GM21737 (cell line): ENCODE results near the gene DAB1.

Source experiments
- ATAC-seq: cut with Tn5 transposase; IDR thresholded peaks from one replicate; pipeline ENCODE4 v1.9.1; 2021; ENCODE audit warnings: mild to moderate bottlenecking, moderate library complexity; ENCODE audit not compliant: unreplicated experiment

DAB1 gene

GRCh38 chr1:56995414-56996100 lies 428.3 kb downstream of the DAB1 start:
- ATAC-seq, result no peak

- no peak for ATAC-seq
Observed at GRCh38 chr1:56993475-56993874, 430.4 kb downstream of the DAB1 start.

- no peak for ATAC-seq
Observed at GRCh38 chr1:56992318-56993125, 431.3 kb downstream of the DAB1 start.

- ATAC-seq, result no peak
Observed at GRCh38 chr1:56991576-56991975, 432.3 kb downstream of the DAB1 start.

DNA sequence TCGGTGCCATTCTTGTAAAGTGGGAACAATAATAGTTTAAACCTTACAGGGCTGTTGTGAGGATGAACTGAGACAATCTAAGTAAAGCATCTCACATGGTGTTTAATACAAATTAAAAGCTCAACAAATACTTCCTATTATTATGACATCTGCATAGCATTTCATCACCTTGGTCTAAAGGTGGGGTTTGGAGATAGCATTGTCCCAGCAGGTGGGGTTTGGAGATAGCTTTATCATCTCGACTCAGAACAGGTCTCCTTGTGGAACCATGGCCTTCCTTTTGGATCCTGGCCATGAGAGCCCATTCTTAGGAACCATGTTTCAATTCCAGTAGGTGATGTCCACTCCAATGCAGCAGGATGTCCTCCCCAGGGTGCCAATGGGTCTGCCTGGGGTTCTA lies 437.5 kb downstream of the DAB1 start:
- no peak for ATAC-seq

GRCh38 chr1:56985857-56986256 lies 438.0 kb downstream of the DAB1 start:
- no peak for ATAC-seq

GRCh38 chr1:56983484-56983883 lies 440.4 kb downstream of the DAB1 start:
- no peak for ATAC-seq

DNA sequence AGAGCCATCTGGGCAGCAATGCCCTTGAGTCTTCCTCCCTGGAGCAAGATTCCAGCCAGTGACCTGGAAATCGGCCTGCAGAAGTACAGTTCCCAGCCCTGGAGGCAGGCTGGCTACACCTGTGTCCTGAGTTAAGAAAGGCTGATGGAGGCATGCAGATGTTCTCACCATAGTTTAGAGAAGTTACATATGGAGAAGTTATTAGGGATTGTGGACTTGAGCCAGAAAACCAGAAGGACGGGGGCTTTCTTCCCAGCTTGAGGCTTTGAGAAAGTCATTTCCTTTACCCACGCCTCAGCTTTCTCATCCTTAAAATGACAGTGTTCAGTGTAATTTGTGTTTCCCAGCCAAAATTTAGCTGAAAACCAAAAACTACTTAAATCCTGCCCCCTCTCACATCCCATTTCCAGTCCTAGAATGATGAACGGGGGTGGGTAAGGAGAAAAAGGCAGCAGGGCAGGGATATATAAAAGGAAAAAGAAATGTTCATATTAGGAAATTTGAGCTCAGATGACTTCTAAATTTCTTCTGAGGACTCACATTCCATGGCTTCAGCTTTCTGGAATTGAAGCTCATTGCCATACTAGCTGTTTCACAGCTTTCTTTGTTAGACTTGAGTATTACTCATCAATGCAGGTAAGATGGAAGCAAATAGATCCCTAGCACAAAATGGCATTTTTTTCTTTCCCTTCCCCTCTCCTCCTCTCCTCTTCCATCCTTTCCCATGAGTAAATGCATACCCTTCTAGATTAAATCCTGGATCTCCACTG lies 443.7 kb downstream of the DAB1 start:
- no peak for ATAC-seq

GRCh38 chr1:56978819-56979218 lies 445.0 kb downstream of the DAB1 start:
- ATAC-seq, result no peak

GRCh38 chr1:56977910-56978309 lies 445.9 kb downstream of the DAB1 start:
- ATAC-seq, result no peak

- no peak for ATAC-seq
Observed at GRCh38 chr1:56975446-56975845, 448.4 kb downstream of the DAB1 start.

GRCh38 chr1:56973923-56974742 lies 449.7 kb downstream of the DAB1 start:
- no peak for ATAC-seq

DNA sequence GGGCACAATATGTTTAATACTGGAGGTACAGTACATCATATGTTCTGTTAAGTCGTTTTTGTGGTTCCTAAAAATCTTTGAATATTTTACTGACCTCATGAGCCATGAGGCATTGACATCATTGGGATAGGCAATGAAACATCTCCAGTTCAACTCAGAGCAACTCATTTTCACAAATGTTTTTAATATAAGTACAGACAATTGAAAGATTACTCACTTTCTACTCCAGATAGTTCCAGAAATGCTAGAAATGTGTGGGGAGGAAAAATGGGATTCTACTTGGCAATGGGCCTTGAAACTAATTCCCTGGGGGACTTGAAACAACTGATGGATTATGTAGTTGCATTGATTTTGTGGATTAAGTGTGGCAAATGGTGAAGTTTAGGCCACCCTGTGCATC lies 450.9 kb downstream of the DAB1 start:
- no peak for ATAC-seq

DNA sequence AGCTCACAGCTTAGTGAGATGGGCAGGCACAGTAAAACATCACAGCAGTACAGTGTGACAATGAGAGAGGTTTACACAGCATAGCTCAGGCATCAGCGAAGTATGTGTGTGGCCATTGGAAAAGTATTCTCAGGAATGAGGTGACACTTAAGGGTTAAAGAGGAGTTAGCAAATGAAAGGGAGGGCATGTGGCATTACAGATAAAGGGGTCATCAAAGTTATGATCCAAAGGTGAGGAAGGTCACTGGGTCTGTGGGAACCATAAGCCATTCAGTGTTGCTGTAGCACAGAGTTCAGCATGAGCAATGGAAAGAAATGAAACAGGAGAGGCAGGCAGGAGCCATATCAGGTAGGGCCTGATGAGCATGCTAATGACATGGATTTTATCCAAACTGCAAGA lies 453.6 kb downstream of the DAB1 start:
- no peak for ATAC-seq

DNA sequence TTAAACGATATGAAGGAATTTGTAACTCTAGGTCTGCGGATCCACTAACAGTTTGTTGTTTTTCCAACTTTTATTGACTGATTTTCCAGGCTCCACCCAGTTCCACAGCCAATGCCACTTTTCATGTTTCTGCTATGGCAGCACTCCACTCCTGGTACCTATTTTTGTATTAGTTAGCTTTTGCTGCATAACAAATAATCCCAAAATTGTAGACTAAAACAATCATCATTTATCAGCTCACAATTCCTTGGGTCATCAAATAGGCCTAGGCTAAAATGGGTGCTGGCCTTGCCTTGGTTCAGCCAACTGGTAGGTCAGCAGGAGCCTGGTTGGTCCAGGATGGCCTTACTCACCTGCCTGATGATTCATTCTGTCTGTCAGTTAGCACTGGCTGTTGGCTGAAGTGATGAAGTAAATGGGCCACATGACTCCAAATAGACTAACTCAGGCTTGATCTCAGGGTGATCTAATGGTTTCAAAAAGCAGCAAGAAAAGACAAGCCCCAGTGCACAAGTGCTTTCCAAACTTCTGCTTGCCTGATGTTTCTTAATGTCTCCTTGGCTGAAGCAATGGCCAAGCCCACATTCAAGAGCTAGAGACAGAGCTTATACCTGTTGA lies 454.9 kb downstream of the DAB1 start:
- ATAC-seq, result no peak

GRCh38 chr1:56967900-56968832 lies 455.7 kb downstream of the DAB1 start:
- no peak for ATAC-seq

- ATAC-seq, result no peak
Observed at GRCh38 chr1:56967355-56967754, 456.5 kb downstream of the DAB1 start.

- ATAC-seq, result no peak
Observed at GRCh38 chr1:56966698-56966999, 457.2 kb downstream of the DAB1 start.

DNA sequence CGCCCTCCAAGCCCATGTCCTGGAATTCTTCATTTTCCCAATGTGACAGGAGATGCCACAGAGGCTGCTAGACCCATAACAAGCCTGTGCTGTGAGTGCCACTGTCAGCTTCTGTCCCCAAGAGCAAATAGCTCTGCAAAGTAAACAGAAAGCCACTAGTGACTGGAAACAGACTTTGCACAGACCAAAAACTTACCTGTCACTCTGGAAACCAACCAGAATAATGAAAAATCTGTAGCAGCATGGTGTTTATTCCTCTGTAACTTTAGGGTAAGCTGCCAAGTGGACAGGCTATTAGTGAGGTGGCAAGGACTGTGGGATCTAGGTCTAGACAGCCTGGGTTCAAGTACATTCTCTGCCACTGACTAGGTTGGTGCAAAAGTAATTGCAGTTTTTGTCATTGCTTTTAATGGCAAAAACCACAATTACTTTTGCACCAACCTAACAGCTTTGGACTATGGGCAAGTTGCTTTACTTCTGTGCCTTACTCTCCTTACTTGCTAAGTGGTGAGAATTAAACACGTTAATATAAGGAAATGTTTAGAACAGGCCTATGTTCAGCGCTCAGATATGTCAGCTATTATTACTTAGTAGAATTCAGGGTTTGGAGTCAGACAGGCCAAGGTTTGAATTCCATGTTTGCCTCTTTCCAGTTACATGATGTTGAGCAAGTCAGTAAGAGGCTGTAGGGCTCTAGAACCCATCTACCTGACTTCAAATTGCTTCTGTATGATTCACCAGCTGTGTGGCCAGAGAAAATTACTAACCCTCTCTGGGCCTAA lies 457.8 kb downstream of the DAB1 start, which contains the start of gene C8B:
C8B (minus strand) TSS at position 100 of the 782 bp plus-strand sequence; CDS start at position 33, 67 bp downstream.
- ATAC-seq, result no peak
